GM18907 (cell line): ENCODE measurements around the gene TMEM62.

Source experiments
- ATAC-seq: cut with Tn5 transposase; IDR thresholded peaks from one replicate; pipeline ENCODE4 v1.9.1; 2021; ENCODE audit warnings: mild to moderate bottlenecking, moderate library complexity; ENCODE audit not compliant: unreplicated experiment

The TMEM62 gene

DNA sequence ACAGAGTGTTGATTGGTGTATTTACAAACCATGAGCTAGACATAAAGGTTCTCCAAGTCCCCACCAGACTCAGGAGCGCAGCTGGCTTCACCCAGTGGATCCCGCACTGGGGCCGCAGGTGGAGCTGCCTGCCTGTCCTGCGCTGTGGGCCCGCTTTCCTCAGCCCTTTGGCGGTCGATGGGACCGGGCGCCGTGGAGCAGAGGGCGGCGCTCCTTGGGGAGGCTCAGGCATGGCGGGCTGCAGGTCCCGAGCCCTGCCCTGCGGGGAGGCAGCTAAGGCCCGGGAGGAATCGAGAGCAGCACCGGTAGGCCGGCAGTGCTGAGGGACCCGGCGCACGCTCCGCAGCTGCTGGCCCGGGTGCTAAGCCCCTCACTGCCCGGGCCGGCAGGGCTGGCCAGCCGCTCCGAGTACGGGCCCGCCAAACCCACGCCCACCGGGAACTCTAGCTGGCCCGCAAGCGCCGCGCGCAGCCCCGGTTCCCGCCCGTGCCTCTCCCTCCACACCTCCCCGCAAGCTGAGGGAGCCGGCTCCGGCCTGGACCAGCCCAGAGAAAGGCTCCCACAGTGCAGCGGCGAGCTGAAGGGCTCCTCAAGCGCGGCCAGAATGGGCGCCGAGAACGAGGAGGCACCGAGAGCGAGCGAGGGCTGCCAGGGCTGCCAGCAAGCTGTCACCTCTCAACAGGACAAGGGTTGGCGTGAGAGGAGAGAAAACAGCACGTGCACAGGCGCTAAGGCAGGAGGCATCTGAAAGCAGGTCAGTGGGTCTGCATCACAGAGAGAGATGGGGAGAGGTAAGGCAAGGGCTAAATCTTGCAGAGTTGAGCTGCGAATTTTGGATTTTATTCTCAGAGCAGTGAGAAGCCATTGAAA is 93.3 kb downstream of the TMEM62 start:
- no peak for ATAC-seq

DNA sequence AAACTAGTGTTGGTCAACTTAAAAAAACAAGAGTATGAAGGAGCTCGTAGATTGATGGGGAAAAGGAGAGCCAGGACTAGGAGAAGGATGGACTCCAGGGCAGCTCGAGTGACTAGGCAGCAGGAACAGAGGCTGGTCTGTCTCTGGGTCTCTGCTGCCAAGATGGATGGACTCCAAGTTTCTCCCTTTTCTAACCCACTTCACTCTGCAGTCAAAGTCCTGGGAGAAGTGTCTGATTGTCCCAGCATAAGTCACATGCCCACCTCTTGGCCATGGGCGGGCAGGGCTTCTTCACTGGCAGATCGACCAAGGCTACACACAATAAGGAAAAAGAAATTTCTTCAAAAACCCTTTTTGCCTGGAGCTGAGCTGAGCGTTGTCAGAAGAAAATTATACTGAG is 96.6 kb downstream of the TMEM62 start:
- no peak for ATAC-seq

DNA sequence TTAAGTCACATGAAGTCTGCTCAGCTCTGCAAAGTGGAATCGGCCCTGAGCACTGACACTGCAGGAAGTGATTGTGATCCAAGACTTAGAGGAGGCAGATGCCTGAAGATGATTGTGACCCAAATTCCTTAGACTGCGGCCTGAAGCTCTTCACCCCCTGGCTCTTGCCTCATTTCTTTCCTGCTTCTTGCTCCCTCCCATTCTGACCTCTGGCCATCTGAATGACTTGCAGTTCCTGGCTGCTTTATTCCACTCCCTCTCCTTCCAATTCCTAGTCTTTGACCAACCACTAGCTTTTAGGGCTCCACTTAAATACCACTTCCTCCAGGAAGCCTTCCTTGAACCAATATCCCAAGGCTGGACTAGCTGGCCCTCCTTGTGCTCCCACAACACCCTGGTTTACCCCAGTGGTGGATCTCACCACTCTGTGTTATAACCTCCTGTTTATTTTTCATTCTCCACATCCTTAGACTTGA is 97.3 kb downstream of the TMEM62 start:
- no peak for ATAC-seq

DNA sequence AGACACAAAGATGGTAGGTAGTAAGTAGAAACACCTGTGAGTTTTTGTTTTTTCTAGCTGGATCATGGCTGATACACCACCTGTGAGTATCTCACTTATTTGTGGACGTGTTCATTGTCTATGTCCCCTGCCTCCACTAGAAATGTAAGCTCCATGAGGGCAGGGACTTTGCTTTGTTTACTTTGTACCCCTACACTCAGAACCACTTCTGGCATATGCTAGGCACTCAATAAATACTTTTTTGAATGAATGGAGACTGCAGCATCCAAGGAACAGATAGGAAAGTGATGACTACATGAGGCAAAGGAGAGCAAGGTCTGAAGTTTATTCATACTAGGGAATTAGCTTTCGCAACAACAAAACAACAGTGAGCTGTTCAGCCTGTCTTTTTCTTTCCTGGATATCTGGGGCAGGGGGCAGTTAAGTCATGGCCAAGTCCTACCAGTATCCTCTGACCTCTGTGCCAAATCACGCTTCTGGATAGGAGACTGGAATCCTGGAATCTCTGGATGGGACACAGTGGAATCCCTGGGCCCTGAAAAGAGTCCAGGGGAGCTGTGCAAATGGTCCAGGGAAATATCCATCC is 99.0 kb downstream of the TMEM62 start:
- ATAC-seq = no peak
